Measurements from ENCODE around the gene MAPK12. TPM values are rescaled to one million over a fixed set of nuclear protein-coding genes. Genes with fewer than 3 reads are reported as not detected.
A peak's percentile ranks its signal among the peaks of the same experiment; 100 is the strongest.

The MAPK12 gene
- total RNA-seq, 4 donors from 2014 or later, result 10.3 to 41.4 (median 28.3) TPM

DNA sequence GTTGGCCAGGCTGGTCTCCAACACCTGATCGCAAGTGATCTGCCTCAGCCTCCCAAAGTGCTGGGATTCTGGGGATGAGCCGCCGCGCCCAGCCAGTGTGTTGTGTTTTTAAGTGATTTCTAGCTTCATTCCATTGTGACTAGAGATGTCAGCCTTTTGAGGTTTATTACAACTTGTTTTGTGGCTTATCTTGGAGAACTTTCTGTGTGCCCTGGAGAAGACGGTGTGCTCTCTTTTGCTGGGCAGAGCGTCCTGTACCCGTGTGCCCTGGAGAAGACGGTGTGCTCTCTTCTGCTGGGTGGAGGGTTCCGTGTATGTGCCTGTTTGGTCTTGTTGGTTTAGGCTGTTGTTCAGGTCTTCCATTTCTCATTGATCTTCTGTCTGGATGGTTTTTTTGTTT is 48.2 kb downstream of the MAPK12 start:
- intact Hi-C loops (cut with DNase I; ENCODE audit: low total_unique reads), result no loop called here
- Histone ChIP-seq H3K4me3 (no peak overlapping the region), H3K36me3 (no peaks in the 10 kb centered on the region), H3K4me1 (peaks cover 0 to 9% of the 10 kb centered on the region in 2 donors), H3K9me3 (no peaks in the 10 kb centered on the region), H3K27me3 (no peaks in the 10 kb centered on the region), H3K27ac (no peak overlapping the region)
- TF ChIP-seq POLR2A (IDR thresholded peaks at IDR 0.05), result no peak
- TF ChIP-seq, protein P1, sequence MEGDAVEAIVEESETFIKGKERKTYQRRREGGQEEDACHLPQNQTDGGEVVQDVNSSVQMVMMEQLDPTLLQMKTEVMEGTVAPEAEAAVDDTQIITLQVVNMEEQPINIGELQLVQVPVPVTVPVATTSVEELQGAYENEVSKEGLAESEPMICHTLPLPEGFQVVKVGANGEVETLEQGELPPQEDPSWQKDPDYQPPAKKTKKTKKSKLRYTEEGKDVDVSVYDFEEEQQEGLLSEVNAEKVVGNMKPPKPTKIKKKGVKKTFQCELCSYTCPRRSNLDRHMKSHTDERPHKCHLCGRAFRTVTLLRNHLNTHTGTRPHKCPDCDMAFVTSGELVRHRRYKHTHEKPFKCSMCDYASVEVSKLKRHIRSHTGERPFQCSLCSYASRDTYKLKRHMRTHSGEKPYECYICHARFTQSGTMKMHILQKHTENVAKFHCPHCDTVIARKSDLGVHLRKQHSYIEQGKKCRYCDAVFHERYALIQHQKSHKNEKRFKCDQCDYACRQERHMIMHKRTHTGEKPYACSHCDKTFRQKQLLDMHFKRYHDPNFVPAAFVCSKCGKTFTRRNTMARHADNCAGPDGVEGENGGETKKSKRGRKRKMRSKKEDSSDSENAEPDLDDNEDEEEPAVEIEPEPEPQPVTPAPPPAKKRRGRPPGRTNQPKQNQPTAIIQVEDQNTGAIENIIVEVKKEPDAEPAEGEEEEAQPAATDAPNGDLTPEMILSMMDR (IDR thresholded peaks at IDR 0.05), result no peak
- no peak for DNase-seq

DNA sequence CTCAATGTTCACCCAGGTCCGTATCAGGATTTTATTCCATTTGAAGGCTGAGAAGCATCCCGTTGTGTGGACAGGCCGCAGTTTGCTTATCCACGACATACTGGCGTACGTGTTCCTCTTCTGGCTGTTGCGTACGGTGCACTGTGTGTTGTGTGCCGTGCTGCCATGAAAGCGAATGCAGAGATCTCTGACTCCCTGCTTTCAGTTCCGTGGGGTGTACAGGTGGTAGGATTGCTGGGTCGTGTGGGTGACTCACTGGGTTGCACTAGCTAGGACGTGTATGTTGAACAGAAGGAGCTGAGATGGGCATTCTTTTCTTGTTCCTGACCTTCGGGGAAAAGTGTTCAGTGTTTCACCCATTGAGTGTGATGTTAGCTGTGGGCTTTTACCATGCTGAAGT is 50.3 kb downstream of the MAPK12 start:
- TF ChIP-seq POLR2A (IDR thresholded peaks at IDR 0.05), result no peak
- TF ChIP-seq, protein P1 (IDR thresholded peaks at IDR 0.05), result no peak
- intact Hi-C loops (cut with DNase I; ENCODE audit: low total_unique reads), result no loop called here
- peaks cover 0 to 9% of the 10 kb centered on the region in 2 donors for H3K4me1 ChIP-seq
- no peaks in the 10 kb centered on the region for H3K9me3 ChIP-seq
- no peak overlapping the region for H3K27ac ChIP-seq
- H3K27me3 ChIP-seq, result no peaks in the 10 kb centered on the region
- no peak overlapping the region for H3K4me3 ChIP-seq
- no peaks in the 10 kb centered on the region for H3K36me3 ChIP-seq
- no peak for DNase-seq

DNA sequence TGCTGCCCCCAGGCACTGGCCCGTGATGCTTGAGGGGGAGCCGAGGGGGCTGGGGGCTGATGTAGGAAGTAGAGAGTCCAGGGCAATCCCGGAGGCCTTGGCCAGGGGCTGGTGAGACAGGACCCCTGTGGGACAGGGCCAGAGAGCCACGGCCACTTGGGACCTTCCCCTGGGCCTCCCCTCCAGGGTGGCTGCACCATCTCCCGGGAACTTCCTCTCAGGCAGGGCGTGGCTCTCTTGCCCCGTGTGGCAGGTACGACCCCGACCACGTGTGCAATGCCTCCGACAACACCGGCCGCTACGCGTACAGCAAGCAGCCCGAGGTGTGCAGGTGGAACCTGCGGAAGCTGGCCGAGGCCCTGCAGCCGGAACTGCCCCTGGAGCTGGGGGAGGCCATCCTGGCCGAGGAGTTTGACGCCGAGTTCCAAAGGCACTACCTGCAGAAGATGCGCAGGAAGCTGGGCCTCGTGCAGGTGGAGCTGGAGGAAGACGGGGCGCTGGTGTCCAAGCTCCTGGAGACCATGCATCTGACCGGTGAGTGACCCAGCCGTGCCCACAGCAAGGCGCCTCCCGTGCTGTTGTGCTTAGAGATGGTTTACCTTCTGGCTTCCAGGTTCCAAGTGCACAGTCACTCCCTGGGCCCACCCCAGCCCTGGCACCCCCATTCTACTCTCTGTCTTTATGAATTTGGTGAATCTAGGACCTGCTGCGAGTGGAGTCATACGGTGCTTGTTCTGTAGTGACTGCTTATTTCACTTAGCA is 50.9 kb downstream of the MAPK12 start:
- TF ChIP-seq POLR2A (IDR thresholded peaks at IDR 0.05), result no peak
- TF ChIP-seq, protein P1 (IDR thresholded peaks at IDR 0.05), result no peak
- no peak overlapping the region for H3K4me3 ChIP-seq
- intact Hi-C loops (cut with DNase I; ENCODE audit: low total_unique reads), result no loop called here
- H3K4me1 ChIP-seq, result peaks cover 0 to 9% of the 10 kb centered on the region in 2 donors
- H3K9me3 ChIP-seq, result no peaks in the 10 kb centered on the region
- no peak overlapping the region for H3K27ac ChIP-seq
- no peak for DNase-seq
- H3K36me3 ChIP-seq, result no peaks in the 10 kb centered on the region
- H3K27me3 ChIP-seq, result no peaks in the 10 kb centered on the region

DNA sequence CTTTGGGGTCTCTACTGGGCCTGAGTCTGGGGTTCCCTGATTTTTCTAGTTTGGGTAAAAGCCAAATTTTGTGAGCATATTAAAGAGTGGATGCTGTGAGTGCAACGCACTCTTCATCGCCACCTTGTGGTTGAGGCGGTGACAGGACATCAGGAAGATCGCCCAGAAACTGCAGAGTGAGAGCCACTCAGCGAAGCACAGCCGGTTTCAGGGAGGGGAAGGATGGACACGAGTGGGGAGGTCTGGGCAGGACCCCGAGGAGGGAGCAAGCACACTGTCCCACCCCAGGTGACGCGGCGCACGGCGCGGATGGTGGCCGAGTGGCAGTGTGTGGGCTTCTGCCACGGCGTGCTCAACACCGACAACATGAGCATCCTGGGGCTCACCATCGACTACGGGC is 51.6 kb downstream of the MAPK12 start:
- no peak overlapping the region for H3K4me3 ChIP-seq
- intact Hi-C loops (cut with DNase I; ENCODE audit: low total_unique reads), result loop anchor here (10.0 kb wide), 1 partner anchor 285 kb away; no protein-coding TSS in a partner anchor

More for the DNA sequence above, 51.6 kb downstream of the MAPK12 start:
- peaks cover 0 to 9% of the 10 kb centered on the region in 2 donors for H3K4me1 ChIP-seq
- H3K9me3 ChIP-seq, result no peaks in the 10 kb centered on the region
- no peaks in the 10 kb centered on the region for H3K36me3 ChIP-seq
- no peaks in the 10 kb centered on the region for H3K27me3 ChIP-seq
- DNase-seq, result peak; percentile 65 to 73
- TF ChIP-seq, protein P1 (IDR thresholded peaks at IDR 0.05), result peak; percentile 74 to 81 (median 76)
- no peak for TF ChIP-seq POLR2A (IDR thresholded peaks at IDR 0.05)
- peak overlapping the region in 1 of 2 donors; percentile 29 for H3K27ac ChIP-seq
